SW 1271 (cell line): ENCODE data around the gene MBNL2.

Experiments
- DNase-seq, 2 experiments: peaks; one replicate each; lab custom pipeline; 2025; lab: John Stamatoyannopoulos, UW

The MBNL2 gene

DNA sequence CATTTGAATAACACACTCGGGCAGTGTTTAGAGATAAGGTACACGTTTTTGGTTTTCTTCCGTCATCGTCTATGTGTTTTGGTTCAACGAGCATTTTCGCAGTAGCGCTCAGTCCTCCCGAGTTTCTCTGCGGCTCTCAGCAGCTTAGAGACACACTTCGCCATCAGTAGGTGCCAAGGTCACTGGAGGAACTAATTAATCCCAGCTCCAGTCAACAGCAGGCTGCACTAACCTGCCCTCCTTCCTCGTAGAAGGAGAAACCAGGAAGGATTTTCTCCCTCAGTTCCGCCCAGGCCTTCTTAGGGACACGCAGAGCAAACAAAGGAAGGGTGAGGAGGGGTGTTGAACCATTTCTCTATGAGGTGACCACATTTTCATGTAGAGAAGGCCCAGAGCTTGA, 12.6 kb downstream of the MBNL2 start:
- DNase-seq = no peak

- no peak for DNase-seq
Observed at GRCh38 chr13:97235549-97236231, 13.6 kb downstream of the MBNL2 start.

- no peak for DNase-seq
Observed at GRCh38 chr13:97237388-97237787, 15.3 kb downstream of the MBNL2 start.

- no peak for DNase-seq
Observed at GRCh38 chr13:97238432-97238831, 16.3 kb downstream of the MBNL2 start.

GRCh38 chr13:97238883-97239282, 16.8 kb downstream of the MBNL2 start:
- DNase-seq = no peak

DNA sequence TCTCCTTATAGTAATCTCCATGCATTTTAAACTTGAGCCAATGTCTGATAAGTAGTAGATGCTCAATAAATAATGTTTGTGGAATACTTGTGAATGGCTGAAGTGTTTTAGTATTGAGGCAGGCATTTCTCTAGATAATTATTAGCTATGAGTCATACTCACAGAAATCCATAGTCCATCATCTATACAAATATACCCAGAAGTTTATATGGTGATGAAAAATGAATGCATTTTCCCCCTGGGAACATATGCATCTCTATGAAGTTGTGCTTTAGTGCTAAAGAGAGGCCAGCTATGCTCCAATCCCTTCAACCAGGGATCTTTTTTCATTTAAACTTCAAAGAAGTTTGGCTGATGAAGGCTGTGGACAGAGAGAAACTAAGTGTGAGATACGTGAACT, 17.2 kb downstream of the MBNL2 start:
- no peak for DNase-seq

DNA sequence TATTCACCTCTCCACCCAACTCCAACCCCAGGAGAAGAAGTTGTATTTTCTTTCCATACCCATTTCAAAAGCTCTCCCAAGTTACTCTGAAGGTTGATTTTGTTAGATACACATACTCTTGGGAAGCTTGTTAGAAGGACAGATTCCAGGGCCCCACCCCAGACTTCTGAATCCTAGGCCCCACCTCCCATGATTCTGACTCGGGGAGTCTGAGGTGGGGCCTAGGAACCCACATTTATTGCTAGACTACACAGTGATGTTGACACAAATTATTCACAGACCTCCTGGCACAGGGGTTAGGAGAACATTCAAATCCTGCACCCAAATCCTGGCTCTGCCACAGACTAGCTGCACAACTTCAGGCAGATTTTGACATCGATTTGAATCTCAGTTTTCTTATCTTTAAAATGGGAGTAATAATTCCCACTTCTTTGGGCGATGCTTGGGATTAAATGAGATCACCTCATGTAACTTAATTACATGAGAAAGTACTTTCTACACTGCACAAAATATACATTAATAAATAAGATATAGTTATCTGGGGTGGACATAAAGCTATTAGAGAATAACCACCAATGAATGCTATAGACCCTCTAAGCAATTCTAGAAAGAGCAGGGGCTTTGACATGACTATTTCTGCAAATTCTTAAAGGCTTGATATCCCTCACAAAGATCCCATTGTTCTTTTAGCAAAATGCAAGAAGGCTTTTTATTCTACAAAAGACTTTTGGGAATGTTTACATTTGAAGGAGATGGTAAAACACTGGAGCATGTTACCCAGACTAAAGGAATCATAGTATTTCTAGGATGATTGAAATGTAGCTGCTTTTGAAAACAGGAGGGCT, 18.0 kb downstream of the MBNL2 start:
- DNase-seq = no peak

DNA sequence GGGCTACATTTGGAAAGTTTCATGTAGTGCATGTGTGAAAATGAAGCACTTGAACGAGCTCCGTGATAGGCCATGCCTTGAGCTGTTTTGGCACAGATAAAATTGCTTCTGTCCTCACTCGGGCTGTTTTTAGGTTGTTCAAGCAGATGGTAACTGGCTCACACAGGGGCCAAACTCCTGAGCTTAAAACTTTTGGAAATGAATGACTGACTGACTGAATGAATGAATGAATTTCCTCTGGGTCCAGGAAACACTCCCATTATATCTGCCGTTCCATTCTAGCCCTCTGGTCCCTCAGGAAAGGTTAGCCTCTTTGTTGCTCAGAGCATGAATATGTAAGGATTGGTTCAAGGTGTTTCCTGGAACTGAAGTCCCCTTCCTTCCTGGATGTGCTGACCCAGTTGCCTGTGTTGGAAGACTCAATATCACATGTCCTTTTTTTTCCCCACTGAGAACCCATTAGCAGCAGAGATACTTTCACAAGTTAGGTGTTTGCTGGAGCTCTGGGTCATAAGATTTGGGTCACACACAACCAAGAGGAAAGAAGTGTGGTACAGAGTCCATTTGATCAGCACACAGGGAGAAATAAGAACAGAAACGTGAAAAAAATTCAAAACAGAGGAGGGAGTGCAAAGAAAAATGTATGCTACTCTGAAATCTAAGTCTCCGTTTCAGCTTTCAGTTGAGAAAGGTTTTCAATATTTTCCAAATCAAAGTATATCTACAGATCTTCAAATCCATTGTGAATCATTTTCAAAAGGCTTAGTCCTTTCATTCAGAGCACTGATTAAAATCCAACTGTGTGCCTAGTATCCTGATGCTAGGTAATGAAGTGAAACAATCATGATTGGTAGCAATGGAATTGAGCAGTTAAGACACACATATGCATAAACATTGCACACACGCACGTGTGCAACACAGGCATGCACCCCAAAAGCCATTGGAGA, 18.9 kb downstream of the MBNL2 start:
- no peak for DNase-seq

GRCh38 chr13:97241761-97242160, 19.6 kb downstream of the MBNL2 start:
- DNase-seq = no peak

DNA sequence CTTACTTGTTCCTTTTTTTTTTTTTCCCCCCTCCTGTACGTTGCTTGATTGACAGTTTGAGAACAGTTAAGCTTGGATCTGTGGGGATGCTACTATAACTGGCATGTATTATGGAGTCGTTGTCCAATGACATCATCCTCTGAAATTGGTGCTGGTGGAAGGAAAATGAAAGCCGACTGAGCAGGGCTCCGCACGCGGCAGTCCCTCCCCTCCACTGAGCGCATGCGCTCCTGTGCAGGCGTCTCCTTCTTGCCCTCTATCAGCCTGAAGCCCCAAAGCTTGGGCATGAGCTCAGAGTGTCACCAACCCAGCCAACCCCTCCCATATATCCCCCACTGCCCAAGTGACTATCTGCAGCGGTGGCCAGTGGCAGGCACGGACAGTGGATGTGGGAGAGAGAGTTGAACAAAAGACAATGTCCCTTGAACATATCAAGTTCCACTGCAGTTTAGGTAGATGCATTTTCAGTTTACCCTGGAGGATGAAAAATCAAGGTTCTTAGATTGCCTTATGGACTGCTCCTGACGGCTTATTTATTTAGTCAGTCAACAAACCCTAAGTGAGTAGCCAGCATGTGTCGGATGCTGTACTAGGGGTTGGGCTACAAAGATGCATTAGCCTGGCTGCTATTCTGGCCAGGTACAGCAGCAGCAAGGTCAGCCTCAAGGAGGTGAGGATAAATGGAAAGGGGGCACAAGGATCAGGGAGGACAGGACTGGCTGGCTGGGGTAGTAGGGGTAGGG, 20.8 kb downstream of the MBNL2 start:
- DNase-seq = no peak

DNA sequence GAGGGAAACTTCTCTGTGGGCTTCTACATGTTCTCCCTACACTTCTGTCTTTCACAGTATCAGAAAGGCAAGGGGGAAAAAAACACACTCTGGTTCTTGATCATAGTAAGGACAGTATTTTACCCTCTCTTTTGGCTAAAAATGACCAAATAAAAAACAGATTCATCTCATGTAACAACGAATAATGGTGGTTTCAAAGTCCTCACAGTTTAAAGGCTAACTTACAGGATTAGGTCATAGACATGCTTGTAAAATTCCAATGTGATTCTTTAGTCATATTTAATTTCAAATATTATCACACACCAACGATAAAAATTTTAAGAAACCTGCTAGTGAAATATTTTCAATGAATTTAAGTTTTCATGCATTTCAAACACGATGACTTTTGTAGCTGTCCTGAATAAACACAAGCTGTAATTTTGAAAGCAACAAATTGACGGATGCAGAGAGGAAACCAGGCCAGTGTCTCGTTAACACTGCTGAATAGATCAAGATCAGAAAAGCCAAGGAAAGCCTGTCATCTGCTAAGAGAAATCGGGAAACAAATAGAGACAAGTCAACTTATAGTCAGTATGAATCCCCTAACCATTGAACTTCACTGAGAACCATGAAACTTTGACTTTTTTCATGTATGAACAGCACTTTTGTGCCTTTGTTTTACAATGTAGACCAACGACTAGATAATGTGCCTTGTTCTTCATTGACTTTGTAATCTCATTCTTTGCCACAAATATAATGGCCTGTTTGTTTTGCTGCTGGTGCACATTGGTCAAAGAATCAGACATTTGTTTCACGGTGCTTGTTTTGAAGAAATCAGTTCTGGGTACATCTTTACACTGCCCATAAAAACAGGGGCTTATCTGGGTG, 22.0 kb downstream of the MBNL2 start:
- DNase-seq = no peak

GRCh38 chr13:97245011-97245410, 22.9 kb downstream of the MBNL2 start:
- no peak for DNase-seq

DNA sequence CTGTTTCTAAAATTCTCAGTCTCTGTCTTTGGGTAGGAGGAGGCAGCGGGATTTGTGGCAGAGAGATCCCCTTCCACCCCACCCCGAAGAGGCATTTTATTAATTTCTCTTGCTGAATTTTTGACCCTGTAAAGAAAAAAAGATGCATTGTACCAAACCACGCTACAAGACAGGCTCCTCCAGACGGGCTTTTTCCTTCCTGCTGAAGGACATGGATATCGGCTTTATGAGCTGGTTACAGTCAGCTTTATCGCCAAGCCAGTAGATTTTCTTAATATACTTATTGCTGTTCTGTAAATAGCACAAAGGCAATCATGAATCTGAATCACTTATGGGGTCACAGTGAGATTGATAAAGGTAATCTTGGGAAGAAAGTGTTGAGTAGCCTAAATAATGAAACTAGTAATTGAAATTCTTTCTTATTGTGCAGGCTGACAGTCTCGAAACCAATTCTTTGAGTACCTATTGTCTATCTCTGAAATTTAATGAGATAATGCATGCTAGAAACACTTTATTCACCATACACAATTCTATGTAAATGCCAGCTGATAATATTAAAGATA, 24.5 kb downstream of the MBNL2 start:
- no peak for DNase-seq

GRCh38 chr13:97248243-97248642, 26.1 kb downstream of the MBNL2 start:
- no peak for DNase-seq

DNA sequence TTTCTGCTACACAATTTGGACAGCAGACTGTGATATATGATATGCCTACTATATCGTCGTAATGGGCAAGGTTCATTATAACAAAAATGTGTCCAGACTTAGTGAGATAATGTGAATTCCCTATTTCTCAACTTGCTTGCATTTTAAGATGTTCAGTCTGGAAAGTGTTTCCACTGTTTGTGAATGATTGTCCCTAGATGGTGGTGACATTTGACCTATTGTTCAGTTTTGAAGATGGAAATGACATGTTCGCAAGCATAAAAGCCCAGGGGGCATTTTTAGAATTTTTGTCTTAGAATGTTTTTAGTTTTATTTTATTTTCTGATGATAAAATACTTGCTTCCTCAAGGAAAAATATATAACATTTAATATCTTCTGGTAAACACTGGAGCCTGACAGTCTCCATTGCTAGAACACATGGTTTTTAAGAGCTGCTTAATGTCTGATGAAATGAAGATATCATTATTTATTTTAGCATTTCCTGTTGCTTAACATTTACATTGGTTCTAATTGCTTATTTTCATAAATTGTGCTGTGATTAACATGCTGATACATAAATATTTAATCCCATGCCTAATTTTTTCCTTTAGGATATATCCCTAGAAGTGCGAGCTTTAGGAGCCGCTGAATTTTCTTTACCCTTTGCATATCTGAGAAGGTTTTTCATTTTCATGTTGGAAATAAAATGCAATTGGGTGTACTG, 27.1 kb downstream of the MBNL2 start:
- no peak for DNase-seq

DNA sequence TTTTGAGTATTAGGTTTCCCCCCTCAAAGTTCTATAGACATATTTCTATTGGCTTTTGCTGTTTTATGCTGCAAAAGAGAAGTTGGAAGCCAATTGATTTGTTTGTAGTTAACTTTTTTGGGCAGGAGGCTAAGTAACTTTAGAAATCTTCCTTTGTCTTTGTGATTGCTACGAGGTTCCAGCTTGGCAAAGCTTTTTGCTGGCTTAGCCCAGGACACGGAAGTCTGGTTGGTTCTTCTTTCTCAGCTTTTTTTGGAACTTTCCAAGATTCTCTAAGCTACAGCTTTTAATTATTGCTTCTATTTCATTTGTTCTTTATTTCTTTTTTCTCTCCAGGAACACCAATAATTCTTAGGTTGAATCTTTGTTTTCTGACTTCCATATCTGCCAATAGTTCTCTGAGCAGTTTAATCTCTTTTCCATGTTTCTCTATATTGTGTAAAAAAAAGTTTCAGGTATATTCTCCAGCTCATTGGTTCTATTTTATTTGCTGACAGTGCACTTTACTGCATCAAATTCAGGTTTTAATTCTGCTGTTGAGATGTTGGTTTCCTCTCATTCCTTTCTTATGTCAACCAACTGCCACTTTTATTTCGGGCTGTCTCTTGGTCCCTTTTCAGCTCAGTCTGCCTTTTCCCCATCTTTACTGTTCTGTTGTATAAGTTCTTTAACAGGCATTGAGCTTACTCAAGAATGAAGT, 27.8 kb downstream of the MBNL2 start:
- DNase-seq = peak in 1 of 2 experiments; percentile 11

- DNase-seq = no peak
Observed at GRCh38 chr13:97250560-97250959, 28.4 kb downstream of the MBNL2 start.

GRCh38 chr13:97252735-97253134, 30.6 kb downstream of the MBNL2 start:
- no peak for DNase-seq
